Retinal pigment epithelial cell (primary cell): ENCODE data around the gene PSMG4.

ENCODE experiments used
- DNase-seq: peaks from one replicate; pipeline ENCODE4 v3.0.0-alpha.2; 2010; ENCODE audit warnings: low read depth
- H3K4me3 ChIP-seq: 2 replicates; pipeline ENCODE4 v1.5.1; 2011; ENCODE audit warnings: mild to moderate bottlenecking, low read length, control low read depth, moderate library complexity
- CTCF ChIP-seq: conservative IDR thresholded peaks from 2 replicates; pipeline ENCODE4 v1.5.1; 2011; ENCODE audit warnings: low read depth, low read length, control low read depth, inconsistent platforms

PSMG4 gene

GRCh38 chr6:3226481-3227362 lies 32.0 kb upstream of the PSMG4 start:
- H3K4me3 ChIP-seq: peak overlapping the region; percentile 57
- no peak for TF ChIP-seq CTCF
- DNase-seq: no peak

GRCh38 chr6:3227363-3228045 lies 31.2 kb upstream of the PSMG4 start, which contains the start of gene TUBB2B:
TUBB2B (minus strand) TSS chr6:3227653; CDS start chr6:3227543, 110 bp downstream.
- DNase-seq: no peak
- peak within 1 kb of the TSS; percentile 57 for H3K4me3 ChIP-seq

GRCh38 chr6:3228046-3228671 lies 30.6 kb upstream of the PSMG4 start:
- no peak for DNase-seq
- no peak for TF ChIP-seq CTCF
- H3K4me3 ChIP-seq: peak overlapping the region; percentile 57

More at GRCh38 chr6:3227363-3228045, 31.2 kb upstream of the PSMG4 start, which contains the start of gene TUBB2B:
- TF ChIP-seq CTCF: no peak

DNA sequence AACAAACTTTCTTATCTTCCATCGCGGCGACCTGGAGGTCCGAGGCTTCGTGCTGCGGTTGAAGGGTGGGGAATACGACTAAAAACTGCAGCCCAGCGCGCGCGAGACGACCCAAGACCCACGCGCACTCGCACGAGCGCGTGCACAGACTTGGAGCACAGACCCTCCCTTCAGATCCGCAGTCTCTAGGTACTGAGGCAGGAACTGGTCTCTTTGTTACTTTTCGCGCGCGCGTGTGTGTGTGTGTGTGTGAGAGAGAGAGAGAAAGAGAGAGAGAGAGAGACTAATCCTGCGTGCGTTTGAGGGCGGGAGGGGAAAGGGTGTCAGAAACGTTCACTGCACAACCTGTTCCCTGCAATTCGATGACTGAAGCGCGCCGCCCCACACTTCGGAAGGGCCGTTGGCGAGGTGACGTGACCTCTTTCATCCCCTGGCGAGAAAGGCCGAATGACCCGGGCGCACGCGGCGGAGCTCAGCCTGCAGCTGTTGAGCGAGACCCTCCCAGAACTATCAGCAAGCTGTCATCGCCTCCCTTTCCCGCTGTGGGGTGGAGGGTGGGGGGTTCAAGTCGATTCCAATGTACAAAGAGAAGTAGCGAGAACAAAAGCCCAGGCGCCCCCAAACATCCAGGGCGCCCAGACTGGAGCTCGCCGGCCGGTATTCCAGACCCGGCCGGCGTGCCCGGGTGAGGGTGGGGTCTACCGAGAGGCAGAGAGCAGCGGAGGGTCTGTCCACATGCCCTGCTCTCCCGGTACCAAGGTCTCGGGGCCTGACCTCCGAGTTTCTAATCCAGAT lies 29.8 kb upstream of the PSMG4 start:
- peak overlapping the region; percentile 29 for H3K4me3 ChIP-seq
- TF ChIP-seq CTCF: no peak
- no peak for DNase-seq

DNA sequence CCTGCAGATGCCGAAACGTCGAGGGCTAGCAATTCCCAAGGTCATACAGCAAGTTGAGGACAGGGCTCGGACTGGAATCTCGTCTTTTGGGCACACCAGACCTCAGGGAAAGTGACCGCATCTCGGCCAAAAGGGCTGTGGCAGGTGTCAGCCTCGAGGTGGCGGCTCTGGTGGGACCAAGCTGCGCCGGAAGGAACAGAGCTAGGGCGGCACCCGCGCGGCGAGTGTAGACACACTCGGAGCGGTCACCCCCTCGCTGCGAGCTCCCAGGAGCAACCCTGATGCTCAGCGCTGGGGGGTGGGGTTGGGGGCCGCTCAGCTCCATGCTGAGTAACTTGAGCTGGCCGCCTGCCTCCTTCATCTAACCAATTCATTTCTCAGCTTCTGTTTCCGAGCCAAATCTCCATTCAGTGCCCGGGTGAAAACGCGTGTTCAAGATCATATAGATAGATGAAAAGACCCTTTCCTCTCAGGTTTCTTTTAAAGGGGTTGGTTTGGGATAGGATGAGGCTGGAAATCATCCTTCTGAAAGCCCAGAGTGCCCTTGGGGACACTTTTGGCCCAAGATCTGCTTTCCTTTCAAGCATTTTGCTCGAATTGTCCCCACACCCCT lies 29.1 kb upstream of the PSMG4 start:
- peak; percentile 6 for TF ChIP-seq CTCF
- DNase-seq: no peak
- peak overlapping the region; percentile 10 for H3K4me3 ChIP-seq

GRCh38 chr6:3230256-3230882 lies 28.4 kb upstream of the PSMG4 start:
- no peak for DNase-seq
- no peak overlapping the region for H3K4me3 ChIP-seq
- TF ChIP-seq CTCF: no peak
